Right lung (tissue), 5 donors: ENCODE data around the gene NR1H3. TPM values are rescaled to one million over a fixed set of nuclear protein-coding genes. Genes with fewer than 3 reads are reported as not detected.
A peak's percentile ranks its signal among the peaks of the same experiment; 100 is the strongest.

Source experiments
- DNase-seq, 2 donors: peaks; one replicate each; pipeline ENCODE4 v3.0.0-alpha.2; 2013
- polyA plus RNA-seq, 5 donors: library from polyadenylated mRNA; unstranded; fragments of 120-200 nt; gene quantifications; one replicate each; pipeline versions ENCODE4 v1.2.1 to v1.2.3, GENCODE V29; 2013; ENCODE audit warnings: inconsistent platforms in 1 of 5, low replicate concordance in 1 of 5; ENCODE audit not compliant: insufficient read length in 5 of 5, insufficient read depth in 1 of 5

NR1H3 gene
- polyA plus RNA-seq, 5 donors = 39.7 to 57.9 (median 53.0) TPM

DNA sequence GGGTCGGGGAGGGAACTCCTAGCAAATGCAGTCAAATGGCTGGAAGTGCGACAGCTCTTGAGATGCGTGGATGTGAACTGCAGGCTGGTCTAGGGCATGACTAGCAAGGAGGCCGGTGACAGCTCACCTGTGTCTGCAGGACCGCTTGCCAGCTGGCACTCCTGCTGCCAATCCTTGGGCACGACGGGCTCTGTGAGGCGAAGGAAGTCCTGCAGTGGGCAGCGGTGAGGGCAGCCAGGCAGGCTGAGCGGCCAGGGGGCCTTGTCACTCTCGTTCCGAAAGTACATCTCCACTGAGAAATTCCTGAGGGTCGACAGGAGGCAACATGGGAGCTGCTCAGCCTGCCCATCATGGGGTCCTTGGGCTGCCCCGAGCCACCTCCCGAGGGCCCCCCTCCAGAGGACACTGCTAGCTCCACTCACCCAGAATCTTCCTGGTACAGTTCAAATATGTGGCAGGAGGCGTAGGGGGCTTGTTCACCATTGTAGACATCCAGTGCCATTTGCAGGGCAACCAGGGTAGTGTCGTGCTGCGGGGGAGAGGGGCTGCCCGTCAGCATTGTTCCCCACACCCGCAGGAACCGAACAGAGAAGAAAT lies 15.1 kb upstream of the NR1H3 start:
- DNase-seq = no peak

DNA sequence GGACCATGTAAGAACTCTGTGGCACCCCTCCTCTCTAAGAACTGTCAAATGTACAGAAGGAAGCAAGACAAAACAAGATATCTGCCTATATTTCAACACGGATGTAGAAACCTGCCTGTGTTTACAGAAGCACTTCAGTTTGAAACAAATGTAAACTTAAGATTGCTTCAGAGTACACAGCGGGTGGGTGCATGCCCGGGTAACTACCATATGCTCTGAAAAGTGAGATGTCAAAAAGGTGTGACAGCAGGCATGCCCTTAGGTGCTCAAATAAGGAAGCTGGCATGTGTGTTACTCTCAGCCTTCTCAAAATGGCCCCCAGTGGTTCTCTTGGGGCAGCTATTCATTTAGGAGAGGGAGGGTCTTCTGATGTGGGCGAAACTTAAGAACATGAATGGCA lies 14.3 kb upstream of the NR1H3 start:
- no peak for DNase-seq

DNA sequence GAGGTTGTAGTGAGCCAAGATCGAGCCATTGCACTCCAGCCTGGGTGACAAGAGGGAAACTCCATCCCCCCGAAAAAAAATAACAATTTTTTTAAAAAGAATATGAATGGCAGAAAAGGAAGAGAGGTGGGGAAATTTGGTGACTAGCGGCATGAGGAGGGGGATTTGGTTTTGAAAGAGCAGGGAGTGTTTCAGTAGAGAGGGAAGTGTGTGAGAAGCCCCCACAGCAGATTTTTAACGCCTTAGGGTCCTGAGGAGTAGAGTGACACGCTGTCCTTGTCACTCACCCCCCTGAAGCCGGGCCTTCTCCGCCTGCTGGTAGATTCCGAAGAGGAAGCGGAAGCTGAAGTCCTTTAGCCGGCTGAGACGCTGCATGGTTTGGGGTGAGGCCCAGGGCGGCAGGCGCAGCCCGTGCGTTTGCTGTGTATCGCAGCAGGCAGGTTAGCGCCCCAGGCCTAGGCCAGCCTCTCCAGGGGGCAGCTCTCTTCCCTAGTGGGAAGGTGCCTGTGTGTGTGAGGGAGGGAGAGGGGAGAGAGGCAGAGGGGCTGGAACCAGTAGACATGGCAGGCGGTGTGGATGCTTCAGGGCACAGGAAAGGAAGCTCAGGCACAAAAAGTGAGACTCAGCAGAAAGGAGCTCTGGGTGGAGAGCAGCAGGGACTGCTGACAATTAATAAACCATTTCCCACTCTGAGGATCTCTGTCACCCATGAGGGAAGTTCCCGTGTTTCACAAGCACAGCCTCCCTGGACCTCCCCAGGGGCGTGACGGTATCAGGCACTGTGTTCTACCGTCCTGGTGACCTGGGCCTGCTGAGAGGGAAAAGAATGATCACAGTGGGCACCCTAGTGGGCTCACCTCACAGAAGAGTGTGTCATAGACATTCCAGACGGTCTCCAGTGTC lies 13.1 kb upstream of the NR1H3 start:
- no peak for DNase-seq

DNA sequence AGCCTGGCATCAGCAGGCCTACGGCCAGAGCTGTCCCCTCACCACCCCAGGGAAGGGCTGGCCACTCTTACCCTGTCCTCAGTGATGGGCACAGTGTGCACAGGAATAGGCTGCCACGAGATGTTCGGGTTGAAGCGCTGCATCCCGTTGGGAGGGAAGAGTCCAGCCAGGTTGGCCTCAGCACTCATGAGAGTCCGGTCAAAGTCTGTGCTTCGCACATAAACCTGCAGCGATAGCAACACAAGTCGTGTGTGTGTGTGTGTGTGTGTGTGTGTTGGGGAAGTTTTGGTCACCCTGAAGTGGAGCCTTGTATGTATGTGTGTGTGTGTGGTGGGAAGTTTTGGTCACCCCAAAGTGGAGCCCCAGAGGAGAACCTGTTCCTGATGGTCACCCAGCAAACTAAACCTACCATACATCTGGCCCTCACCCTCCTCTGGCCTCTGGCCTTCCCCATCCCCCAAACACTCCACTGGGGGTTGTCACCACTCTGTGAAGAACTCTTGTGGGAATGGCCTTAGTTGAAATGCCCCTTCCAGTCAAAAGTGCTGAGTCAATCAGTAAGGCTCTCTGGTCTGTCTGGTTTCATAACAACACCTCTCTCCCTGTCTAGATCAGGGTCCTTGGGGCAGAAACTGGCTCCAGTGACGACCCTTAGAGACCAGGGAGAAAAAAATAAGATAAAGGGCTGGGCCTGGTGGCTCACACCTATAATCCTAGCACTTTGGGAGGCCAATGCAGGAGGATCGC lies 12.0 kb upstream of the NR1H3 start:
- DNase-seq = no peak

DNA sequence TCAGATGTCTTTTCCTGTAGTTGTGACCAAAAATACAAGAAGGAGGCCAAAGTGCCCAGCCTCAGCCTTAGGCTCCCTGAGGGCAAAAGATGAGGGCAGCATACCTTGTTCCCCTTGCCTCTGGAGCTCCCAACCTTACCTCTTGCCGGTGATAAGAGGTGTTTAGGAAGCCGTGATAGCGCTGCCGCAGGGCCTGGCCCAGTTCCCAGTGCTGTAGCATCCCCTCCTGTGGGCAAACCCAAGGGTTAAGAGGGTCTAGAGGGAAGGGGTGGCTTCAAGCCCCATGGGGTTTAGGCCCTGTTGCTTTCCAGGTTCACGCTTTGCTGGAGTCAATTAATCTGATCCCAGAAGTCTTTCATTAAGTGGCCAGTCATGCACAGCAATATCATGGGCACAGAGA lies 10.3 kb upstream of the NR1H3 start:
- DNase-seq = no peak

DNA sequence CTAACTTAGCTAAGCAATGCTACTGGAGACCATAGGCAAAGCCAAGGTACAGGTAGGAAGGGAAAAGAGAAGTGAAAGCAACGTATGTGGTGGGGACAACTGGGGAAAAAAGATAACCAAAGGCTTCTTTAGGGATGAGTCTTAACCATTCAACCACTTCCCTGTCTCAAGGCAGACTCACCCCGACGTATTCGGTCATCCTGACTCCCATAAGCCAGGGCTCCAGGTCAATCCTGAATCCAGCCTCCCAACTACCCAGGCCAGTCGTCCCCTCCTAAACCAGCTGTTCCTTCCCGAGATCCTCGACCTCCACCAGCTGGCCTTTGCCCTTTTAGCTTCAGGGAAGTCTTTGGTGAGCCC lies 9.5 kb upstream of the NR1H3 start:
- DNase-seq = no peak

DNA sequence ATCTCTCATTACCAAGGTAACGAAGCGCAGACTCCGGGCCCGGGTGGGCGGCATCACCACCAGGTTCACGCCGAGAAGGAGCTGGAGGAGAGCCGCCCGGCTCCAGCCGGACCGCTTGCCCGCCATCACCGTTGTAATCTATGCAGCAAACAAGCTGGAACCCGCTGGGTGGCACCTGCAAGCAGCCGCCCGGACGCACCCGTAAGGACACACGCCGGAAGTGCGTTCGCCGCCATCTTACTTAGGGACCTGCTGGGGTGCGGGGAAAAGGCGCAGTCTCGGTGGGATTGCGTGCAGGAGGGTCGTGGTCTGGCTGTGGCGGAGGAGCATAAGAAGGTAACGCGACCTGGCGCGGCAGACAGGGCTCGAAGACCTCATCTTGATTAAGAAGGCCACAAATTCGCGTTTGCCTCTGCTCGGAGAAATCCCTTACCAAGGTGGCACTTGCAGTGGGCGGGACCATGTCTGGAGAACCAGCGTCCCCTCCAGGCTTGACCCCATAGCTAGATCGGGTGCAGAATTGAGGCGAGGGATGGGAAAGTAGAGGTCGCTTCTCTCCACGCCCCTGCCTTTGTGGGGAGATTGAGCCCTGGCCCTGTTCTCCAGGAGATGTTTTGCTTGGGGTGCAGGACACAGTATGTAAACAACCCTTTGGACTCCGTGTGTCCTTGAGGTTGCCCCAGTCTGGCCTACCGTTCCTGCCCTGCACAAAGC lies 9.0 kb upstream of the NR1H3 start, which contains the start of gene ACP2:
ACP2 (minus strand) TSS at position 151 of the 714 bp plus-strand sequence; CDS start at position 126, 25 bp downstream.
- peak; percentile 89 to 91 for DNase-seq

DNA sequence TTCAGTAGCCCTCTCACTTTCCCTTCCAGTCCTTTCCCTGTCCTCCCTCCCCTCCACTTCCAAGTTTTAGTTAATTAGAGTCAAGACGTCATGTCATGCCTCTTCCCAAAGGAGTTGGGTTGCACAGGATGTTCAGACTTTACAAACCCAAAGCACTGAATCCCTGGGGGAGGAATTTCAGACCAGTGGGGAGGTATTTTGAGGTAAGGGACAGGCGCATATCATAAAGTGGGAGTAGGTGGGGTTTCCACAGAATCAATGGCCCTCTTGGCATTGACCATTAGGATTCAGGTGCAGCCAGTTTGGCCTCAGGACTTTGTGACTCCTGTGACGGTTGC lies 8.4 kb upstream of the NR1H3 start:
- no peak for DNase-seq

DNA sequence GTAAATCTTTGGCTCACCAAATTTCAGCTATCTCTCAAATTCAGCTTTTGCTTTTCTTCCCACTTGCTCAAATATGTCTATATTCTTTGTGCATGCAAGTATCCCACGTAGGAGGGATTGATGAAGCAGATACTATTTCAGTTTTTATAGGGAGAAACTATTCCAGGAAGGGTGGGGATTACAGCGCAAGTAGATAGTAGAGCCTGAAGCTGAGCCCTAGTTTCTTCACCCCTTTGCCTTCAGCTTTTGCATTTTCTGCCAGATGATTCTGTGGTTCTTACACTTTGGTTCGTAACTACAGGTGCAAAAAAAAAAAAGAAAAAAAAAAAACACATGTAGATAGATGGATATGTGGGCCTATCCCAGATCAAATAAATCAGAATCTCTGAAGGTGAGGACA lies 6.0 kb upstream of the NR1H3 start:
- no peak for DNase-seq

DNA sequence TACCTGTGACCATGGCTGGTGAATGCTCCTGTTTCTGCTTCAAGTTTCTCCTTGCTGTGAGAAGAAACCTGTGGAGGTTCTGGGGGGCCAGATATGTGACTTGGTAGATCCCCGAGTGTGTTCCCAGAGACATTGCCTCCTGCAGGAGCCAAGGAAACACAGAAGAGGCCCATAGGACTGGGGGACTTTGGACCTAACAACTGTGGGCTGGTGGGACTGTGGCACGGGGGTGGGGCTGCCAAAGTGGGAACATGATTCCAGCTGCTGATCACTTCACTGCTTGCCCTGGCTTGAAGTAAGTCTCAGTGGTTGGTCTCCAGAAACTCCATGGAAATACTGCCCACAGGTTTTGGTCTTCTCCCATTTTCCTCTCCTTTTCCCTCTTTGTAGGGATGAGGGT lies 4.1 kb upstream of the NR1H3 start:
- no peak for DNase-seq

DNA sequence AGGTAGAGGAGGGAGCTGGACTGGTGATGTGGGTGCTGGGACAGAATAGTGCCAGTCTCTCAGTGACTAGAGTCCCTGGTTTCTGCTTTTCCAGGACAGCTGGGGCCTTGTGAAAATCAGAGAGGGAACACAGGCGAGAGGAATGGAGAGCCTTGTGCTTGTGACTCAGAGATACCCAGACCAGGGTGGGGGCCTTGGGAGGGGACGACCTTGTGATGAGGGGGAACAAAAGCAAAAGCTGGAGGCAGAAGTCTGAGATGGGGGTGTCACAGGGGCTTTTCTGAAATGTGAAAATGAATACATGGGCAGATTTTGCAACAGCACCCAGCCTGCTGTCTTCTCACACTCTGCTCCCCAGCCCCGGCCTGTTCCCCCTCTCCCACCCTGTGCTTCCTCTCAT lies 3.4 kb upstream of the NR1H3 start:
- no peak for DNase-seq

DNA sequence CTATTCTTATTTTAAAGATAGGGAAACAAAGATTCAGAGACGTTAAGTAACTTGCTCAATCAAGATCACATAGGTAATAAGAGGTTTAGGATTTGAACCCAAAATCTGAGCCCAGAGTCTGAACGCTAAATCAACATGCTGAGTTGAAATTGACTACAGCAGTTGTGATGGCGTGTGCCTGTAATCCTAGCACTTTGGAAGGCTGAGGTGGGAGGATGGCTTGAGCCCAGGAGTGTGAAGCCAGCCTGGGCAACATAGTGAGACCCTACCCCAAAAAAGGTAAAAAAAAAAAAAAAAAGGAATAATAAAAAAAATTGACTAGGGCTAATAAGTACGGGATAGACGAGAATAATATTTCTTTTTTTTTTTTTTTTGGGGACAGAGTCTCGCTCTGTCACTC lies 1.4 kb upstream of the NR1H3 start:
- DNase-seq = no peak

DNA sequence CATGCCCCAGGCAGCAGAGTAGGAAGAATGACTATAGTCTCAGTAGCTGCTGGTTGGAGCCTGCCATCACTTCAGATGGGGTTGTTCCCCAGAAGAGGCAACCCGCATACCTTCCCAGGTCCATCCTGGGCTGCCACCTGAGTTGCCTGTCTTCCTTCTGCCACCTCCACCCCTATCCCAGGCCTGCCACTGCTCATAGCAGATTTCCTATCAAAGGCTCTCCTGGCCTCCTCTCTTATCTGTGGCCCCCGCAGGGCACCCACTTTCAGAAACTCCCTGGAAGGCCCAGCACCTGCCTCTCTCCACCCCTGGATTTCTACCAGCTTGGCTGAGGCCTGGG lies 649 bp upstream of the NR1H3 start:
- no peak for DNase-seq

DNA sequence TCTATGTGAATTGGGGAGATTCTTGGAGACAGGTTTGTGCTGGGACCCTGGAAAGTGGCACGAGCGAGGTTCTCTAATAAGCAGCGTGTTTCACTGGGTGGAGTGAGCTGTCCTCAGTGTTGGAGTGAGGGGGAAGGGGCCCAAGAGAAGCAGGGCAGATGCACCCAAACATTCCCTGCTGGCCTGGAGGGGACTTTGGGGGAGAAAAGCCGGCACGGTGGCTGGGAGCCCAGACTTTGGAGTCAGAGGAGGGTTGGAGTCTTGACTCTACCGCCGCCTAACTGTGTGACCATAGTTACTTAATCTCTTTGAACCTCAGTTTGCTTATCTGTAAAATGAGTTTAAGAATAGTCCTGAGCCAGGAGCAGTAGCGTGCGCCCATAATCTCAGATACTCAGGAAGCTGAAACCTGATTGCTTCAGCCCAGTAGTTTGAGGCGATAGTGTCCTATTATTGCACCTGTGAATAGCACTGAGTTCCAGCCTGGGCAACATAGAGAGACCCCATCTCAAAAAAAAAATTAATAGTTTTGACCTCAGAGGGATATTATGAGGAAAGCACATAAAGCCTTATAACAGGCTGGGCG lies 614 bp downstream of the NR1H3 start:
- DNase-seq = no peak

DNA sequence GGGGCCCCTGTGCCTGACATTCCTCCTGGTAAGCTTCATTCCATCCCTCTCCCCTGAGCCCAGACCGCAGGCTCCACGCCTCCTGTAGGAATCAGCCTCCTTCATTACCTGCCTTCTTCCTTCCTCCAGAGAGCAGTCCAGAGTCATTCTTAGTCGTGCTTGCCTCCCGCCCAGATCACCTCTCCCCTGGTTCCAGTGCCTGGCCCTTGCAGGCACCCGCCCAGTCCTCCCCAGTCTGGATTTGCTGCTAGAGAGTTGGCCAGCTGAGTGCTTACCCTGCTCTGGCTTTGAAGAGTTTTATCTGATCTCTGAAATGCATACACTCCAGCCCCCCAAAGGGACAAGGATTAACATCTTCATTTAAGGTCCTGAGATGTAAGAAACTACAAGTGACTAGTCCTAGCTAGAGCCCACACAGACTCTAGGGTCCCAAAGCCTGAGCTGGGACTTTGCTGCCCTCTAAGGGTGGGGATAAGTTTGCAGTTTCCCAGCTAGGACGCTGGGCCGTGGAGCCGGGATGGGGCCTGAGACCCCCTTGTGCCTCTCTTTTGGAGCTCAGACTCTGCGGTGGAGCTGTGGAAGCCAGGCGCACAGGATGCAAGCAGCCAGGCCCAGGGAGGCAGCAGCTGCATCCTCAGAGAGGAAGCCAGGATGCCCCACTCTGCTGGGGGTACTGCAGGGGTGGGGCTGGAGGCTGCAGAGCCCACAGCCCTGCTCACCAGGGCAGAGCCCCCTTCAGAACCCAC lies 1.6 kb downstream of the NR1H3 start:
- DNase-seq = no peak

DNA sequence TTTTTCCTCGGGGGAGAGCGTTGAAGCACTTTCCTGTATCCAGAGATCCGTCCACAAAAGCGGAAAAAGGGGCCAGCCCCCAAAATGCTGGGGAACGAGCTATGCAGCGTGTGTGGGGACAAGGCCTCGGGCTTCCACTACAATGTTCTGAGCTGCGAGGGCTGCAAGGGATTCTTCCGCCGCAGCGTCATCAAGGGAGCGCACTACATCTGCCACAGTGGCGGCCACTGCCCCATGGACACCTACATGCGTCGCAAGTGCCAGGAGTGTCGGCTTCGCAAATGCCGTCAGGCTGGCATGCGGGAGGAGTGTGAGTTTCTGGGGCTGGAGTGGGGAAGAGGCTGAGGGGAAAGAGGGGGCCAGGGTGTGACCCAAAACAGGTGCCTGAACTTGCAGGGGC lies 2.6 kb downstream of the NR1H3 start:
- DNase-seq = no peak

DNA sequence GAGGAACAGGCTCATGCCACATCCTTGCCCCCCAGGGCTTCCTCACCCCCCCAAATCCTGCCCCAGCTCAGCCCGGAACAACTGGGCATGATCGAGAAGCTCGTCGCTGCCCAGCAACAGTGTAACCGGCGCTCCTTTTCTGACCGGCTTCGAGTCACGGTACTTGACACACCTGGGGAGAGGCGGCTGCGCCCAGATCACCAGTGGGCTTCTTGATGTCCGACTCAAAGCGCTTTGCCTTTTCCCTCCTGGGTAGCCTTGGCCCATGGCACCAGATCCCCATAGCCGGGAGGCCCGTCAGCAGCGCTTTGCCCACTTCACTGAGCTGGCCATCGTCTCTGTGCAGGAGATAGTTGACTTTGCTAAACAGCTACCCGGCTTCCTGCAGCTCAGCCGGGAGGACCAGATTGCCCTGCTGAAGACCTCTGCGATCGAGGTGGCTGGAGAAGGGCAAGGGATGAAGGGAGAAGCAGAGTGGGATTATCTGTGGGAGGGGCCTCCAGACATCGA lies 3.5 kb downstream of the NR1H3 start:
- DNase-seq = no peak

DNA sequence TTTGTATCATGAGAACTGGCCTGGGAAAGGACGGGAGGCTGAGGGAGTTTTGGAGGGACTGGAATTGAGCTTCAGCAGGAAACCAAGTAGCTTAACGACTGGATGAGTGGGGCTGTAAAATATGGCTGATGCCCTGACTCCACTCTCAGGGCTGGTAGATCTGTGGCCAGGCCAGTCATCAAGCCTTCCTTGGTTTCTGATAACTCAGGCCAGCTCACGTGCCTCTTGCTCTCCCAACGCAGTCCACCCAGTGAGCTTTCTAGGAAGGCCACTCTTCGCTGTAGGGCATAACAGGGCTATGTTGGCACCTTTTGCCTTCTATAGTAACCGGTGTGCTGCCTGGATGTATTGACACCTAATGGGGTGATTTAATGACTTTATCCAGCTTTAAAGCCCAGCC lies 6.3 kb downstream of the NR1H3 start:
- DNase-seq = no peak

DNA sequence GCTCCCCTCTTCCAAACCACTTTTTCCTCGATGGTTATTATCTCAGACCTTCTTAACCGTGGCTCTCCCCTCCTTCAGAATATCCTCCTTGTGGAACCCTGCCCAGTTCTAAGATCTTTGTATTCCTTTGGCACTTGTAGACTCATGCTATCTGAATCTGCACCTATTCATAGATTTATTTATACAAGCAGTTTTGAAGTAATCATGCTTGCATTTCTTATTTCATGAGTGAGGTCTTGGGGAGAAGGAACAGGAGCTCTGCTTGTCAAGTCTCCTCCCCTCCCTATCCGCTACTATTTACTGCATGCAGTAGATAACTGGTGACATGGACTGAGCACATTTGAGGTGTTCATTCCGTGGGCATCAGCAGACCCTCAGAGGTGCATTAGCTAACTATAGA lies 6.7 kb downstream of the NR1H3 start:
- no peak for DNase-seq

DNA sequence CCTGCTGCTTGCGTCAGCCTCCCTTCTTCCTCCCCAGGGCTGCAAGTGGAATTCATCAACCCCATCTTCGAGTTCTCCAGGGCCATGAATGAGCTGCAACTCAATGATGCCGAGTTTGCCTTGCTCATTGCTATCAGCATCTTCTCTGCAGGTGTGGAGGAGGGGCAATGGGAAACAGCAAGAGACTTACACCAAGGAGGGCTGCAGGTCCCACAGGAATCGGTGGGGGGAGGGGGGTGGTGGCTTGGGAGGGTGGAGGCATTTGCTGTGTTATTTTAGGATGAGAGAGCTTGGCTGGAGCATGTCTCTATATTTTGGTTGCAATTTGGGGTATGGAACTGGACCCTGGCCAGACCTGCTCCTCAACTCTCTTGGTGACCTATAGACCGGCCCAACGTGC lies 10.1 kb downstream of the NR1H3 start:
- no peak for DNase-seq

DNA sequence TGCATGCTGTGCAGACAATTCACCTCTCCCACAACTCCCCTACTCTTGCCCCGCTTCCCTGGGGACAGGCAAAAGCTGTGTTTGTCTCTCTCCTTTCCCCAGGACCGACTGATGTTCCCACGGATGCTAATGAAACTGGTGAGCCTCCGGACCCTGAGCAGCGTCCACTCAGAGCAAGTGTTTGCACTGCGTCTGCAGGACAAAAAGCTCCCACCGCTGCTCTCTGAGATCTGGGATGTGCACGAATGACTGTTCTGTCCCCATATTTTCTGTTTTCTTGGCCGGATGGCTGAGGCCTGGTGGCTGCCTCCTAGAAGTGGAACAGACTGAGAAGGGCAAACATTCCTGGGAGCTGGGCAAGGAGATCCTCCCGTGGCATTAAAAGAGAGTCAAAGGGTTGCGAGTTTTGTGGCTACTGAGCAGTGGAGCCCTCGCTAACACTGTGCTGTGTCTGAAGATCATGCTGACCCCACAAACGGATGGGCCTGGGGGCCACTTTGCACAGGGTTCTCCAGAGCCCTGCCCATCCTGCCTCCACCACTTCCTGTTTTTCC lies 10.7 kb downstream of the NR1H3 start:
- no peak for DNase-seq
